Common myeloid progenitor, CD34-positive (primary cell): Measurements from ENCODE around the gene NDST3.

Experiments used
- CTCF ChIA-PET: fragments of 350-600 bp; sonication (Branson Sonifier 250); formaldehyde crosslinking; loops from one replicate; lab custom pipeline; 2021; ENCODE audit warnings: antibody characterized with exemption; lab: Charles Lee
- POLR2A ChIA-PET: fragments of 350-600 bp; sonication (Branson Sonifier 250); formaldehyde crosslinking; loops from one replicate; lab custom pipeline; 2021; ENCODE audit warnings: antibody characterized with exemption; lab: Charles Lee
- DNase-seq, 3 donors: peaks; one replicate each; pipeline versions ENCODE4 v3.0.0 to v3.0.0-alpha.2; 2013
- H3K27ac ChIP-seq, 2 experiments: 1 replicate in 1 of 2; 2 replicates in 1 of 2; pipeline ENCODE4 v1.7.0; 2013; ENCODE audit warnings: inconsistent platforms in 2 of 2, low read length in 2 of 2, mild to moderate bottlenecking in 2 of 2, low read depth in 1 of 2, moderate library complexity in 1 of 2; ENCODE audit not compliant: severe bottlenecking in 2 of 2, insufficient read depth in 1 of 2, poor library complexity in 1 of 2
- H3K27me3 ChIP-seq, 5 experiments: replicated peaks in 2 of 5; 1 replicate in 3 of 5; 2 replicates in 2 of 5; pipeline versions ENCODE4 v1.6.1 to v1.7.0; 2013; ENCODE audit warnings: low read length in 4 of 5, mild to moderate bottlenecking in 2 of 5, moderate library complexity in 2 of 5, inconsistent platforms in 1 of 5; ENCODE audit not compliant: insufficient read depth in 5 of 5, control insufficient read depth in 4 of 5
- H3K36me3 ChIP-seq, 4 experiments: 1 replicate in 2 of 4; 2 replicates in 2 of 4; pipeline versions ENCODE4 v1.6.1 to v1.7.0; 2013; ENCODE audit warnings: low read length in 3 of 4, control low read depth in 1 of 4, mild to moderate bottlenecking in 1 of 4; ENCODE audit not compliant: control insufficient read depth in 4 of 4, insufficient read depth in 4 of 4
- H3K4me1 ChIP-seq, 4 experiments: 1 replicate in 3 of 4; 2 replicates in 1 of 4; pipeline versions ENCODE4 v1.6.1 to v1.7.1; 2013; ENCODE audit warnings: low read length in 3 of 4, mild to moderate bottlenecking in 3 of 4, control low read depth in 1 of 4, inconsistent platforms in 1 of 4, moderate library complexity in 1 of 4; ENCODE audit not compliant: control insufficient read depth in 4 of 4, insufficient read depth in 4 of 4; ENCODE audit errors: control extremely low read depth in 1 of 4
- H3K4me3 ChIP-seq, 7 experiments: 1 replicate in 4 of 7; 2 replicates in 3 of 7; pipeline versions ENCODE4 v1.5.1 to v1.7.0; 2013; ENCODE audit warnings: mild to moderate bottlenecking in 7 of 7, low read length in 6 of 7, moderate library complexity in 6 of 7, inconsistent platforms in 2 of 7, low read depth in 2 of 7, control low read depth in 1 of 7; ENCODE audit not compliant: insufficient read depth in 4 of 7, control insufficient read depth in 1 of 7; ENCODE audit errors: extremely low read depth in 1 of 7
- H3K9me3 ChIP-seq, 5 experiments: 1 replicate in 4 of 5; 2 replicates in 1 of 5; pipeline versions ENCODE4 v1.6.1 to v1.7.1; 2013; ENCODE audit warnings: low read length in 4 of 5, mild to moderate bottlenecking in 2 of 5, inconsistent platforms in 1 of 5, low read depth in 1 of 5, moderate library complexity in 1 of 5; ENCODE audit not compliant: control insufficient read depth in 4 of 5, insufficient read depth in 2 of 5; ENCODE audit errors: control extremely low read depth in 1 of 5
- whole genome bisulfite sequencing: methylation state at CpG from one replicate; pipeline ENCODE4 v1.1.5; 2013; ENCODE audit not compliant: insufficient coverage; 5-methylcytosine and 5-hydroxymethylcytosine counted together

Gene NDST3

GRCh38 chr4:118281611-118282442 lies 247.5 kb downstream of the NDST3 start:
- H3K36me3 ChIP-seq: peaks cover 3 to 29% (median 8%) of the 10 kb centered on the region in 4 experiments
- no peak for DNase-seq
- H3K27ac ChIP-seq: peak overlapping the region in 1 of 2 experiments; percentile 28
- no peaks in the 10 kb centered on the region for H3K27me3 ChIP-seq
- ChIA-PET POLR2A (no interaction called here), CTCF (interaction anchor here (1.0 kb wide), 1 partner anchor 8 kb away, joined by 3 read pairs; no protein-coding TSS in a partner anchor)
- H3K4me1 ChIP-seq: peaks cover 9 to 40% (median 17%) of the 10 kb centered on the region in 4 experiments
- no peaks in the 10 kb centered on the region for H3K9me3 ChIP-seq
- 83% methylated on average over 6 of the region's 9 CpGs for whole genome bisulfite sequencing
- H3K4me3 ChIP-seq: no peak overlapping the region

GRCh38 chr4:118282692-118283091 lies 248.4 kb downstream of the NDST3 start:
- H3K27ac ChIP-seq: no peak overlapping the region
- ChIA-PET POLR2A (no interaction called here), CTCF (interaction anchor here (1.0 kb wide), 1 partner anchor 9 kb away, joined by 3 read pairs; no protein-coding TSS in a partner anchor)
- no peak for DNase-seq
- H3K27me3 ChIP-seq: no peaks in the 10 kb centered on the region
- peaks cover 3 to 29% (median 8%) of the 10 kb centered on the region in 4 experiments for H3K36me3 ChIP-seq
- H3K4me3 ChIP-seq: no peak overlapping the region
- no peaks in the 10 kb centered on the region for H3K9me3 ChIP-seq
- peaks cover 9 to 33% (median 17%) of the 10 kb centered on the region in 4 experiments for H3K4me1 ChIP-seq
- no CpG with 5 or more reads among the region's 4 CpGs for WGBS

GRCh38 chr4:118284169-118284568 lies 249.9 kb downstream of the NDST3 start:
- 67% methylated on average over 3 of the region's 3 CpGs for WGBS
- POLR2A ChIA-PET: no interaction called here
- peak in 2 of 3 donors; percentile 49 to 57 for DNase-seq
- no peaks in the 10 kb centered on the region for H3K27me3 ChIP-seq
- no peaks in the 10 kb centered on the region for H3K9me3 ChIP-seq
- H3K36me3 ChIP-seq: peaks cover 3 to 26% (median 8%) of the 10 kb centered on the region in 4 experiments
- H3K27ac ChIP-seq: no peak overlapping the region
- H3K4me3 ChIP-seq: no peak overlapping the region
- CTCF ChIA-PET: interaction anchor here (1.0 kb wide), 1 partner anchor 18 kb away, joined by 3 read pairs; no protein-coding TSS in a partner anchor
- peaks cover 9 to 28% (median 14%) of the 10 kb centered on the region in 4 experiments for H3K4me1 ChIP-seq

GRCh38 chr4:118285931-118286330 lies 251.6 kb downstream of the NDST3 start:
- Histone ChIP-seq H3K27me3 (no peaks in the 10 kb centered on the region), H3K27ac (no peak overlapping the region), H3K9me3 (no peaks in the 10 kb centered on the region), H3K4me1 (peaks cover 0 to 11% (median 2%) of the 10 kb centered on the region in 4 experiments), H3K4me3 (no peak overlapping the region), H3K36me3 (peaks cover 3 to 9% (median 7%) of the 10 kb centered on the region in 4 experiments)
- WGBS: 86% methylated on average over 3 of the region's 4 CpGs
- DNase-seq: no peak
- POLR2A ChIA-PET: no interaction called here
- CTCF ChIA-PET: interaction anchor here (0.6 to 1.2 kb wide), 2 partner anchors 68 to 99 kb away, joined by 4 read pairs; no protein-coding TSS in a partner anchor

GRCh38 chr4:118286685-118287084 lies 252.4 kb downstream of the NDST3 start:
- WGBS: 95% methylated on average over 2 of the region's 3 CpGs
- ChIA-PET POLR2A (no interaction called here), CTCF (interaction anchor here (1.2 kb wide), 1 partner anchor 67 kb away, joined by 4 read pairs; no protein-coding TSS in a partner anchor)
- Histone ChIP-seq H3K27me3 (peaks cover 0 to under 1% (median 0%) of the 10 kb centered on the region in 5 experiments), H3K36me3 (peaks cover under 1 to 9% (median 4%) of the 10 kb centered on the region in 4 experiments), H3K27ac (no peak overlapping the region), H3K4me1 (peaks cover 0 to 4% (median 0%) of the 10 kb centered on the region in 4 experiments), H3K4me3 (no peak overlapping the region), H3K9me3 (no peaks in the 10 kb centered on the region)
- no peak for DNase-seq

GRCh38 chr4:118287711-118288451 lies 253.6 kb downstream of the NDST3 start:
- no peak overlapping the region for H3K27ac ChIP-seq
- no peaks in the 10 kb centered on the region for H3K36me3 ChIP-seq
- no peak for DNase-seq
- H3K27me3 ChIP-seq: peaks cover 0 to 2% (median 0%) of the 10 kb centered on the region in 5 experiments
- no peaks in the 10 kb centered on the region for H3K4me1 ChIP-seq
- CTCF ChIA-PET: interaction anchor here (1.8 kb wide), 1 partner anchor 65 kb away, joined by 7 read pairs; the partner anchor contains the start of gene PRSS12
- WGBS: no CpG with 5 or more reads among the region's 2 CpGs
- H3K4me3 ChIP-seq: no peak overlapping the region
- H3K9me3 ChIP-seq: no peaks in the 10 kb centered on the region
- POLR2A ChIA-PET: no interaction called here
